Measurements from ENCODE around the gene HMGB3.
"Not testable (repeated sequence)": the region's sequence is repeated elsewhere in the genome, so short reads cannot be mapped to it uniquely, and the experiment has no call there.

HMGB3 gene

DNA sequence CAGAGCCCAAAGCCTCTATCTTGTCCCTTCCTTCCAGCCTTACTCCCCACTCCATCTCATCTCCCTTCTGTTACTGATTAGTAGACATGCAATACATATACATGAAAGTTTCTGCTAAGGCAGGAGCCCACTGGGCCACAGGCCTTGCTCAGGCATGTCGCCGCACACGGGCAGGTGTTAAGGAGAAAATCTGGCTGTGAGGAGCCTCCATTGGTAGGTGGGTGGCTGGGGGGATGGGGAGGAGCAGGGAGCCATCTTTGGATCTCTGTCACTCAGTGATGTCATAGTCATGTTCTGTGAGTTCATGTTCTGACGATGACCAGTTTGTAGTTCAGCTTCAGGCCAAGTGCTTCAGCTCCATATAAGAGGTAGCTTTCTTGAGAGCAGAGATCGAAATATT, 2.9 kb upstream of the HMGB3 start:
- DNase-seq: no peak

DNA sequence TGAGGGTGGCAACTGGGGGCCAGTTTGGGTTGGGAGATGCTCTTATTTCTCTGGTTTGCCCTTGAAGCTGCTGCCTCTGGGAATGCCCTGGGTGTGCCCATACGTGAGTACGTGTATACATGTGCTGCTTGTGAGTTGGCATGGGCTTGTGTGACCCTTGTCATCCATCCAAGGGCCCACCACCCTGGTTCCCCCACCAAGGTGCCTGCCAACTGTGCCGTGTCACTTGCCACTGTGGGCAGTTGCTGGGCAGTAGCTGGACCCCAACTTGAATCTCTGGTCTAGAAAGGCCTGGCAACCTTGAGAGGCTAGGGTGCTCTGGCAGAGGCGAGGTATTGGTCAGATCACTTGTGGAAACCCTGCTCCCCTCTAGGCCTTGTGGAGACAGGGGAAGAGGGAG, 2.4 kb upstream of the HMGB3 start:
- DNase-seq: no peak

- no peak for DNase-seq
These were observed 824 bp upstream of the HMGB3 start for GRCh38 chrX:150982235-150982787.

- no peak for DNase-seq
These were observed 510 bp downstream of the HMGB3 start for GRCh38 chrX:150983521-150984168.

- DNase-seq: no peak
These were observed 1.2 kb downstream of the HMGB3 start for GRCh38 chrX:150984169-150984824.

GRCh38 chrX:150987687-150988086, 4.6 kb downstream of the HMGB3 start:
- DNase-seq: not testable (repeated sequence)

GRCh38 chrX:150989420-150989819, 6.3 kb downstream of the HMGB3 start:
- DNase-seq: no peak

GRCh38 chrX:150990910-150991309, 7.8 kb downstream of the HMGB3 start:
- no peak for DNase-seq

DNA sequence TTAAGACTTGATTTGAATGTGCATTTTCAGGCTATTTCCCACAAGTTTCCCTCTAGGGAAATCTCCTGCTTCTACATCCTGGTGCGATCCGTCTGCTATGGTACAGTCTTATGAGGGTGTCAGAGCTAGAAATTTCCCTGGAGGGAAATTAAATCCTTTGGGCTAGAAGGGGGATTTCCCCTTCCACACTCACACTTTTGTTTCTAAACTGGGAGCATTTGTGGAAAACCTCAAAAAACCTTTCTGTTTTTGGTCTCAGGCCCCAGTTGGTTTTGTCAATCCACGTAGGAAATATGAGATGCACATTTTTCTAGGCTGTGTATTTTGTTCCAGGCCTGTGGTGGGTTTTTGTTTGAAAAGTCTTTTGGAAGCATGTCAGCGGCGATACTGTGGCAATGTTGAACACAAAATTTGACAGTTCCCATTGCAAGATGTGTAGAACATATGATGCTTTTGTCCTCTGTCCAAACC, 17.8 kb downstream of the HMGB3 start:
- no peak for DNase-seq

- DNase-seq: no peak
These were observed 20.9 kb downstream of the HMGB3 start for GRCh38 chrX:151004085-151004484.

GRCh38 chrX:151006410-151007109, 23.4 kb downstream of the HMGB3 start:
- no peak for DNase-seq

DNA sequence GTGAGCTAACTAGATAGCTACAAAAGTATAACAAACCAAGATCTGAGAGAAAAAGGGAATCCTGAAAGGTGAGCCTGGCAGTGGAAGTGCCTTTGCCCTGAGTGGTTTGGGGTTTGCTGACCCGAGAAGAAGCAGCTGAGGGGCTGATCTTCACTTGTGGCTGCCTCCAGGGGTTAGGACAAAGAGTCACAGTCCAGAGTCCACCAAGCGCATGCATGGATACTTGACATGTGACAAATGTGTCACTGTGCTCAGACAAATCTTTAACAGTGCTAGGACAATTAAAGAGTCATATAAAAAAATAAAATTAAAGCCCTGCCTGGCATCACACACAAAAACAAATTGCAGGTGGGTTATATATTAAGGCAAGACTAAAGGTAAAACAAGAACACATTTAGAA, 26.4 kb downstream of the HMGB3 start:
- DNase-seq: no peak

- DNase-seq: no peak
These were observed 30.1 kb downstream of the HMGB3 start for GRCh38 chrX:151013164-151013743.

DNA sequence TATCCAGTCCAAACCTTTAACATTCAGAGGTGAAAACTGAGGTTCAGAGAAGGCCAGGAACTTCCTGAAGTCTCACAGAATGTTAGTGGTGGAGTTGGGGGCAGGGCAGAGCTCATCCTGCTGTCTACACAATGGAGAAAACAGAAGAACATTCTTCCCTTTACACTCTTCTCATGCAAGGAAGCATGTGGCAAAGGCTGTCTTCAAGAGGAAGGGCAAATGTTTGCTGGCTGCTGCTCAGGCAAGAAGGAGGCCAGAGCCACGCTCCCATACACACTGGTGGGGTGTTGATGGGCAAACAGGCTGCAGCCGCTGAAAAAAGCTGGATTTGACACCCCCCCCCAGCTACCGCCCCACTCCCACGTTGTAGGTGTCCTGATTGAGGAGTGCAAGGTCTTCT, 32.5 kb downstream of the HMGB3 start:
- DNase-seq: no peak

DNA sequence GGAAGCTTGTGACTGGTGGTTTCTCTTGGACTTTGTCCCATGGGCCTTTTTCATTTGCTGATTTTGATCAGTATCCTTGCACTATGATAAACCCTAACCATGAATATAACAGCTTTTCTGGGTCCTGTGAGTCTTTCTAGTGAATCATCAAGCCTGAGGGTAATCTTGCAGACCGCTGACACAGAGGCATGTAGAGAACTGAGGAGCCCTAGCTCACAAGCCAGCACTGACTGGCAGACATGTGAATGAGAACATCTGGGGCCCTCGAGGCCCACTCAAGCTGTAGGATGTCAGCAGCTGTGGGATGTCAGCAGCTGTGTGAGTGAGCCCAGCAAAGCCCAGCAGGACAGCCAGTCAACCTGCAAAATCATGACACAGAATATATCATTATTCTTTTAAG, 36.7 kb downstream of the HMGB3 start:
- DNase-seq: no peak

DNA sequence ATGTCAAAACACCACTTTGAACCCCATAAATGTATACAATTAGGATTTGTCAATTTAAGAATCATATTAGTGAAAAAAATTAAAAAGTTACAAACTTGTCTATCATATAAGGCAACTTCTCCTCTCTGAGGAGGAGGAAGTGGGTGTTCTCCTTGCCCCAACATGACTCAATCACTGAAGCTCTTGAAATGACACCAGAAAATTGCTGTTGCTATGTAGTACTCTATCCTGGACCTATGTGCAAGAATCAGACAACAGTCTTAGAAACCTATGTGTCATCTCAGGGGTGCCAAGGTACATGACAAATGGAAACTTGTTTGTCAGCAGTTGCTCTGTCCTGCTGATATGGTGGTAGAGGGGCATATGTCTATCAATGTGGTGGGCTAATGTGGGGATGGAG, 47.7 kb downstream of the HMGB3 start:
- no peak for DNase-seq

DNA sequence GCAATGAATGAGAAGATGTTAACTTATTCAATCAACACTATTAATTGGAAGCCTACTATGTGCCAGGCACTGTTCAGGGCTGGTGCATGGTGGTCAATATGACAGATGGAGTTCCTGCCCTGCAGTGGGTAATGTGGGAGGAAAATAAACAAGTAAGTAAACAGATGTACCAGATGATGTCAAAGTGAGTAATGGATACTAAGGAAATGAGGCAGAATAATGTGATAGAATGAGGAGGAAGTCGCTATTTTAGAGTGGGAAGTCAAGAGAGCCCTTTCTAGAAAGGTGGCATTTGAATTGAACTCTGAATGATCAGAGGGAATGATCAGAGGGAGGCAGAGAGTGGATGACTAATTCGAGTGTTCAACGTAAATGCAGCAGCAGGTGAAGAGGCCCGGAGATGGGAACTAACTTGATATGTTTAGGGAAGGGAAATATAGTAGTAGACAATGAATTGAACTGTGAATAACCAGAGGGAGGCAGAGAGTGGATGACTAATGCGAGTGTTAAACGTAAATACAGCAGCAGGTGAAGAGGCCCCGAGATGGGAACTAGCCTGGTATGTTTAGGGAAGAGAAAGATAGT, 48.3 kb downstream of the HMGB3 start:
- DNase-seq: no peak

DNA sequence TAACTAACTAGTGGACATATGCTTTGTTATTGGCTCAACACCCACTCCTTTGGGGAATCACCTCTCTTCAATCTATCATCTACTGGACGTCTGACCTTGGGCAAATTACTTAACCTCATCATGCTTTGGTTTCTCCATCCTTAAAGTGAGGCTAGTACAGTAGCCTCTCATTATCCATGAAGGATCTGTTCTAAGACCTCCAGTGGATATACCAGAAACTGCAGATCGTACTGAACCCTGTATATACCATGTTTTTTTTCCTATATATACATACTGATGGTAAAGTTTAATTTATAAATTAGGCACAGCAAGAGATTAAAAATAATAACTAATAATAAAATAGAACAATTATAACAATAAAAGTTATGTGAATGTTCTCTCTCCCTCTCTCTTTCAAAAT, 56.2 kb downstream of the HMGB3 start:
- no peak for DNase-seq

All from NCI-H2227 treated with DMSO at 0.1 percent for 48 hours (cell line).